ENCODE measurements around the gene DNAJC27. TPM values are rescaled to one million over a fixed set of nuclear protein-coding genes. Genes with fewer than 3 reads are reported as not detected.

DNAJC27 gene
- total and polyA plus RNA-seq, 8 donors: 1.8 to 4.7 (median 3.2) TPM

- H3K36me3 ChIP-seq: peaks cover 3 to 31% (median 12%) of the 10 kb centered on the region in 3 donors
- no peak for ATAC-seq
- H3K9me3 ChIP-seq: no peaks in the 10 kb centered on the region
- no peak for FAIRE-seq
- TF ChIP-seq, protein P1, sequence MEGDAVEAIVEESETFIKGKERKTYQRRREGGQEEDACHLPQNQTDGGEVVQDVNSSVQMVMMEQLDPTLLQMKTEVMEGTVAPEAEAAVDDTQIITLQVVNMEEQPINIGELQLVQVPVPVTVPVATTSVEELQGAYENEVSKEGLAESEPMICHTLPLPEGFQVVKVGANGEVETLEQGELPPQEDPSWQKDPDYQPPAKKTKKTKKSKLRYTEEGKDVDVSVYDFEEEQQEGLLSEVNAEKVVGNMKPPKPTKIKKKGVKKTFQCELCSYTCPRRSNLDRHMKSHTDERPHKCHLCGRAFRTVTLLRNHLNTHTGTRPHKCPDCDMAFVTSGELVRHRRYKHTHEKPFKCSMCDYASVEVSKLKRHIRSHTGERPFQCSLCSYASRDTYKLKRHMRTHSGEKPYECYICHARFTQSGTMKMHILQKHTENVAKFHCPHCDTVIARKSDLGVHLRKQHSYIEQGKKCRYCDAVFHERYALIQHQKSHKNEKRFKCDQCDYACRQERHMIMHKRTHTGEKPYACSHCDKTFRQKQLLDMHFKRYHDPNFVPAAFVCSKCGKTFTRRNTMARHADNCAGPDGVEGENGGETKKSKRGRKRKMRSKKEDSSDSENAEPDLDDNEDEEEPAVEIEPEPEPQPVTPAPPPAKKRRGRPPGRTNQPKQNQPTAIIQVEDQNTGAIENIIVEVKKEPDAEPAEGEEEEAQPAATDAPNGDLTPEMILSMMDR (IDR thresholded peaks at IDR 0.05): no peak
- no peak for DNase-seq
- H3K27me3 ChIP-seq: no peaks in the 10 kb centered on the region
- no peak overlapping the region for H3K4me3 ChIP-seq
- H3K27ac ChIP-seq: no peak overlapping the region
- intact Hi-C loops (cut with DNase I): no loop called here
- no peaks in the 10 kb centered on the region for H3K4me1 ChIP-seq
Observed at GRCh38 chr2:24955921-24956320, 15.8 kb downstream of the DNAJC27 start.

DNA sequence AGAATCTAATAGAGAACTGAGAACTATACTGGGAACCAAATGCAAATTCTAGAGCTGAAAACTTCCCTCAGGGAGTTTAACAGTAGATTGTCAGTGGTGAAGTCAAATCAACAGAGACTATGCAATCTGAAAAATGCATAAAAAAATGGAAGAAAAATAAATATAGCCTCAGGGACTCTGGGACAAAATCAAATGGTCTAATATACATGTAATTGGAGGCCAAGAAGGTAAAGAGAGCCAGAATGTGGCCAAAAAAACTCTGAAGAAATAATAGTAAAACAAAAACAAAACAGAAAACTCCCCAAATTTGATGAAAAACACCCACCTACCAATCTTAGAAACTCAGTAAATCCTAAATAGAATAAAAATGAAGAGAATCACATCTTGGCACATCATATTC lies 16.5 kb downstream of the DNAJC27 start:
- Histone ChIP-seq H3K4me1 (no peaks in the 10 kb centered on the region), H3K36me3 (peaks cover 3 to 36% (median 12%) of the 10 kb centered on the region in 3 donors), H3K27ac (no peak overlapping the region), H3K27me3 (no peaks in the 10 kb centered on the region), H3K9me3 (no peaks in the 10 kb centered on the region), H3K4me3 (no peak overlapping the region)
- FAIRE-seq (no peak), ATAC-seq (no peak), DNase-seq (no peak)
- intact Hi-C loops (cut with DNase I): no loop called here
- TF ChIP-seq, protein P1 (IDR thresholded peaks at IDR 0.05): no peak

- Histone ChIP-seq H3K27ac (no peak overlapping the region), H3K36me3 (peaks cover 3 to 32% (median 15%) of the 10 kb centered on the region in 3 donors), H3K27me3 (no peaks in the 10 kb centered on the region), H3K9me3 (no peaks in the 10 kb centered on the region), H3K4me3 (no peak overlapping the region), H3K4me1 (no peaks in the 10 kb centered on the region)
- WGBS, 2 donors: 95% methylated on average over 7 of the region's 7 CpGs
- ATAC-seq (no peak), FAIRE-seq (no peak), DNase-seq (no peak)
- TF ChIP-seq, protein P1 (IDR thresholded peaks at IDR 0.05): no peak
- intact Hi-C loops (cut with DNase I): no loop called here
Observed at GRCh38 chr2:24950102-24950501, 21.7 kb downstream of the DNAJC27 start.

DNA sequence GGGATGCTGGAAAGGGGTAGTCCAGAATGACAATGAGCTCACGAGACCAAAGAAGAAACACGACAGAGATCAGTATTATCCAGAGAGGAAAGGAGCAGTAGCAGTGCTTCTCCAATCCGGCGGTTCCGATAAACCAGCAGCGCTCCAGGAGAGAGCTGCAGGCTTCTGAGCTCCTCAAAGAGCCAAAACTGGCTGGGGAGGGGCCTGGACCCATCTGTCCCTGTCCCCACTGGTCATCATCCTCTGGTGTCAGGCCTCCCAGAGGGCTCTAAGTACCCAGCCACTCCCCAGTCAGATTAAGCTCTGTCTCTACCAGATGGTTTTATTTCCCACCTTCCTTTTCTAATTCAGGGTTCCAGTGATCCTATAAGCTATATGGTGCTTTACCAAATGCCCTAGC lies 23.2 kb downstream of the DNAJC27 start:
- intact Hi-C loops (cut with DNase I): no loop called here
- H3K27me3 ChIP-seq: no peaks in the 10 kb centered on the region
- no peak overlapping the region for H3K27ac ChIP-seq
- no peaks in the 10 kb centered on the region for H3K4me1 ChIP-seq
- no peak for ATAC-seq
- peaks cover 3 to 30% (median 14%) of the 10 kb centered on the region in 3 donors for H3K36me3 ChIP-seq
- DNase-seq: no peak
- H3K4me3 ChIP-seq: no peak overlapping the region
- WGBS, 2 donors: 92 to 96% methylated on average over 6 of the region's 6 CpGs
- FAIRE-seq: no peak
- TF ChIP-seq, protein P1 (IDR thresholded peaks at IDR 0.05): no peak
- no peaks in the 10 kb centered on the region for H3K9me3 ChIP-seq

GRCh38 chr2:24947561-24948157 lies 24.1 kb downstream of the DNAJC27 start:
- ATAC-seq: no peak
- TF ChIP-seq, protein P1 (IDR thresholded peaks at IDR 0.05): no peak
- Histone ChIP-seq H3K36me3 (peaks cover 3 to 30% (median 14%) of the 10 kb centered on the region in 3 donors), H3K27me3 (no peaks in the 10 kb centered on the region), H3K4me1 (no peaks in the 10 kb centered on the region), H3K4me3 (no peak overlapping the region), H3K9me3 (no peaks in the 10 kb centered on the region), H3K27ac (no peak overlapping the region)
- 64 to 80% methylated on average over 3 of the region's 3 CpGs for WGBS, 2 donors
- no peak for DNase-seq
- intact Hi-C loops (cut with DNase I): no loop called here
- no peak for FAIRE-seq

All from pancreas (tissue), 10 donors.